Stimulated activated naive CD8-positive, alpha-beta T cell treated with anti-CD3 and anti-CD28 coated beads, Interleukin-15, amount 100 ng/mL, for 72 hours (primary cell): ENCODE results near the gene SKI.
A peak's percentile ranks its signal among the peaks of the same experiment; 100 is the strongest.
"Not testable (repeated sequence)": the region's sequence is repeated elsewhere in the genome, so short reads cannot be mapped to it uniquely, and the experiment has no call there.

Experiments
- ATAC-seq: fragments of 150-1000 bp; cut with Tn5 transposase; 2 replicates; pipeline ENCODE4 v1.10.0; 2021; ENCODE audit warnings: mild to moderate bottlenecking, moderate library complexity
- DNase-seq, 2 donors: peaks; one replicate each; pipeline ENCODE4 v3.0.0; 2021 to 2022
- H3K27ac Mint-ChIP-seq, 2 donors: one replicate each; pipeline ENCODE4 v1.8.0; 2022; ENCODE audit warnings: mild to moderate bottlenecking in 2 of 2, mixed read lengths in 2 of 2, moderate library complexity in 2 of 2
- H3K27me3 Mint-ChIP-seq: one replicate; pipeline ENCODE4 v1.8.0; 2022; ENCODE audit warnings: mixed read lengths
- H3K4me1 Mint-ChIP-seq: one replicate; pipeline ENCODE4 v1.8.0; 2022; ENCODE audit warnings: mild to moderate bottlenecking, mixed read lengths
- H3K4me3 Mint-ChIP-seq, 2 donors: one replicate each; pipeline ENCODE4 v1.8.0; 2022; ENCODE audit warnings: mild to moderate bottlenecking in 2 of 2, mixed read lengths in 2 of 2, moderate library complexity in 1 of 2
- H3K9me3 Mint-ChIP-seq, 2 donors: one replicate each; pipeline ENCODE4 v1.8.0; 2022; ENCODE audit warnings: mixed read lengths in 2 of 2

SKI gene

DNA sequence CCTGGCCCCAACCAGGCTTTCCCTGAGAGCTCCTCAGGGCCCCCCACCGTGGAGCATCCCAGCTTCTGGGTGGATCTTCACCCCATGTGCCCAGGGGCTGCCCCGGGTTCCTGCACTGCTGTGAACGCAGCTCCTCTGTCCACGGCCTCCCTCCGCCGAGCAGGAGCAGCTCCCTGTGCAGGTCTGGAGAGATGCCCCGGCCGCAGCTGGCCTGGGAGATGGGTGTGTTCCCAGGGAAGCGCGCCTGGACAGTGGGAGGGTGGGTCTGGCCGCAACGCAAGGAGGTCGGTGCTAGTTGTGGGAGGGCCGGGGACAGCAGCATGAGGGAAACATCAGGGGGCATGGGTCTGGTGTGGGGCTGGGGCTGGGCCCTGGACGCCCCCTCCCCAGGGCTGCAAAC is 91.9 kb downstream of the SKI start:
- no peaks in the 10 kb centered on the region for H3K9me3 Mint-ChIP-seq
- no peak for DNase-seq

DNA sequence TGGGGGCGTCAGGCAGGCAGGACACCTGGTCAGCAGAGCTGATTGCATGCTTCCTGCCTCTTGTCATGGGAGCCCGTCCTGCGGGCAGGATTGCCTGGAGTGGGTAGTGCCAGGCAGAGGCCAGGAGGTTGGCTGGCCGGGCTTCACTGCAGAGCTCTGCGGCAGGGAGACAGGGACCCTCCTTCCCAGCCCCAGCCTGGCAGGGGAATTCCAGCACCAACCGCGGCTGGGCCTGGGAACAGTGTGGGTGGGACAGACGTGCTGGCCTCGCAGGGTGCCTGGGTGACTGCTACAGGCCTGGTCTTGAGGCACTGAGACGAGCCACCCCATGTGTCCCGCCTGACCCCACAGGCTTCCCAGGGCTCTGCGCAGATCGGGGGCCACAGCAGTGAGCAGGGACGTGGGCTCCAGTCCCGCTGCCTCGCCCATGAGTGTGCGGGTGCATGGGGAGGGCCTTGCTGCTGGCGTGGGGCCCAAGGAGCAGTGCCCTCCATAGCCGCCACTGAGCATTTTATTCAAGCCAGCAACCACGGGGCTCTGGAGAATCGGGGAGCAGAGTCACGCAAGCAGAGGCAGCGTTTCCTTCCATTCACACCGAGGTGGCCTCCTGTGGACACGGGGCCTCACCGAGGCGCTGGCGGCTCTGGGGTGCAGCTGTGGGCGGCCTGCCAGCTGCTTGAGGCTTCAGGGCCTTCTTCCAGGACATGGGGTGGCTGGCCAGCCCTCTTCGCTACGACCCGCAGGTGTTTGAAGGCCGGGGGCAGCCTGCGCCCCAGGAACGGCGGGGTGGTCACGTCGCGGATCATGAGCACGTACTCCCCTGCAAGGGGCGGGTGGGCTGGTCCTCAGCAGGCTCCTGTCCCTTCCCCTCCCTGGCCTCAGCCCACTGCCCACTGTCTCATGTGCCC is 92.9 kb downstream of the SKI start:
- H3K27ac Mint-ChIP-seq, result no peak overlapping the region
- no peak for DNase-seq

More for the DNA sequence above, 91.9 kb downstream of the SKI start:
- H3K4me3 Mint-ChIP-seq, result no peak overlapping the region
- peaks cover 55% of the 10 kb centered on the region for H3K4me1 Mint-ChIP-seq
- H3K27me3 Mint-ChIP-seq, result peaks cover 4% of the 10 kb centered on the region
- ATAC-seq, result no peak
- no peak overlapping the region for H3K27ac Mint-ChIP-seq

DNA sequence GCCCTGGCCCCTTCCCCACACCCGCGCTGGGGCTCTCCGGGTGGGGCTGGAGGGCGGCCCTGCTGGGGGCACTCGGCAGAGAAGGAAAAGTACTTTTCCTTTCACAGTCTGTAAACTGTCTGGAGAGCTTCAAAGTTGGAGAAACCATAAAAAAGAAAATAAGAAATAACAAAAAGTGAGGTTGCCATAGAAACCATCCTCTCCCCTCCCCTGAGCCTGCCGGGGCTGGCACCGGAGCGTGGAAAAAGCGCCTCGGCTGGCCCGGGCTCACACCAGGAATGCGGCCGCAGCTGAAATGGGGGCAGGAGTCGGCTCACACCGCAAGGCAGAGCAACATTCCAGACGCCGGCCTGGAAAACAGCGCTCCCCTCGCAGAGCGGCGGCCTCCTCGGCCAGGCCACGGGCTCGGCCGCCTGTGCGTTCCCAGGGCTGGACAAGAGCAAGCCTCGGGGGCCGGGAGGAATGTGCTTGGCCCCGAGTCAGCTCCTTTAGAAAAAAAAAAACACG is 94.0 kb downstream of the SKI start:
- Mint-ChIP-seq H3K4me3 (no peak overlapping the region), H3K4me1 (peaks cover 41% of the 10 kb centered on the region), H3K27me3 (peaks cover 13% of the 10 kb centered on the region), H3K27ac (no peak overlapping the region), H3K9me3 (no peaks in the 10 kb centered on the region)
- no peak for ATAC-seq
- DNase-seq, result no peak

More for the DNA sequence above, 92.9 kb downstream of the SKI start:
- peaks cover 9% of the 10 kb centered on the region for H3K27me3 Mint-ChIP-seq
- H3K4me1 Mint-ChIP-seq, result peaks cover 52% of the 10 kb centered on the region
- no peak overlapping the region for H3K4me3 Mint-ChIP-seq
- no peaks in the 10 kb centered on the region for H3K9me3 Mint-ChIP-seq
- ATAC-seq, result no peak

DNA sequence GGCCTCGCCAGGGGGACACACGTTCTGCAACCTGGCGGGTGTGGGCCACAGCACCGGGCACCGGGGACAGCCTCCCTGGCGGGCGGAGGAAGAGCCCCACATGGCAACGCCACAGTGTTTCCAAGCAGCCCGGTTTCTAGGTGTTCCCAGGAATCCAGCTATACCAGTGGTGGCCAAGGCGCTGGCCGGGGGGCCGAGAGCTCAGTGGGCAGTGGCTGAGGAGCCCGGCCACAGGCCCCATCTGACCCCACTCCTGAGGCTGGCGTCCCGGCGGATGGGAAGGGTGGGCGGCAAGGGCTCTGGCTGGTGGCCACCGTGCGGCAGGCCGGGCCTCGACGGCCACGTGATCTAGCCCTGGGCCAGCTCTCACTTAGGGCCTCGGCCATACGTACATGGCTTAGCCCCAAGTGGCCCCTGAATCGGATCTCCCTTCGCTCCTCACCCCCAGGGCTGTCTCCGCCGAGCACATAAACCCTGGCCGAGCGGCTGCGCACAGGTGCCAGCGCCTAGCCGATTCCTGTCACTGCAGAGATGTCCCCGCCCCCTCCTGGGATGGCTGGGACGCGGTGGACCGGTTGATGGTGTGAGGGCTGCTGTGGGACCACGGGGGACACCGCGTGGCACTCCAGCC is 94.6 kb downstream of the SKI start:
- DNase-seq, result no peak
- Mint-ChIP-seq H3K4me3 (no peak overlapping the region), H3K4me1 (peaks cover 38% of the 10 kb centered on the region), H3K27me3 (peaks cover 18% of the 10 kb centered on the region), H3K27ac (no peak overlapping the region), H3K9me3 (no peaks in the 10 kb centered on the region)
- no peak for ATAC-seq

DNA sequence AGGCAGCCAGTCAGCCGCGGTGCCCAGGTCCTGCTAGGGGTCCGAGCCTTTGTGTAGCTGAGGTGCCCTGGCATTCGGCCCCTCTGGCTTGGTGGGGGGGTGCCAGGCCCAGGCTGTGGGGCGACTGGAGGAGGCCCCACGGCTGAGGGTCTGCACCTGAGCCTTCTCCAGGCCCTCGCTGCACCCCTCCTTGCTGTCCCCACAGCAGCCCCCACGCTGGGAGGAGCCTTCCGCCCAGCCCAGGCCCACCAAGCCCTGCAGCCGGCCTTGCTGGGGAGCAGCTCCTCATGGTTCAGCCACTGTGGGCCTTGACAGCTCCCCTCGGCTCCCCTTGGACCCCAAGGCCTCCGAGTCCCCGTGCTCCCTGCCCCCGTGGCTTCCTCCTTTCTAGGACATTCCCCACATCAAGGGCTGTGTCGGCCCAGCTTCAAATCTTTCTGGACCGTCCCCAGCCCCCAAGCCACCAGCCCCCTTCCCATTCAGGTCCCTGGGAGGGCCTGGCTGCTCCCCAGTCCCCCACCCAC is 95.4 kb downstream of the SKI start:
- DNase-seq (no peak), ATAC-seq (no peak)
- no peak overlapping the region for H3K27ac Mint-ChIP-seq
- H3K27me3 Mint-ChIP-seq, result peaks cover 18% of the 10 kb centered on the region
- no peaks in the 10 kb centered on the region for H3K9me3 Mint-ChIP-seq
- peaks cover 32% of the 10 kb centered on the region for H3K4me1 Mint-ChIP-seq
- H3K4me3 Mint-ChIP-seq, result no peak overlapping the region

DNA sequence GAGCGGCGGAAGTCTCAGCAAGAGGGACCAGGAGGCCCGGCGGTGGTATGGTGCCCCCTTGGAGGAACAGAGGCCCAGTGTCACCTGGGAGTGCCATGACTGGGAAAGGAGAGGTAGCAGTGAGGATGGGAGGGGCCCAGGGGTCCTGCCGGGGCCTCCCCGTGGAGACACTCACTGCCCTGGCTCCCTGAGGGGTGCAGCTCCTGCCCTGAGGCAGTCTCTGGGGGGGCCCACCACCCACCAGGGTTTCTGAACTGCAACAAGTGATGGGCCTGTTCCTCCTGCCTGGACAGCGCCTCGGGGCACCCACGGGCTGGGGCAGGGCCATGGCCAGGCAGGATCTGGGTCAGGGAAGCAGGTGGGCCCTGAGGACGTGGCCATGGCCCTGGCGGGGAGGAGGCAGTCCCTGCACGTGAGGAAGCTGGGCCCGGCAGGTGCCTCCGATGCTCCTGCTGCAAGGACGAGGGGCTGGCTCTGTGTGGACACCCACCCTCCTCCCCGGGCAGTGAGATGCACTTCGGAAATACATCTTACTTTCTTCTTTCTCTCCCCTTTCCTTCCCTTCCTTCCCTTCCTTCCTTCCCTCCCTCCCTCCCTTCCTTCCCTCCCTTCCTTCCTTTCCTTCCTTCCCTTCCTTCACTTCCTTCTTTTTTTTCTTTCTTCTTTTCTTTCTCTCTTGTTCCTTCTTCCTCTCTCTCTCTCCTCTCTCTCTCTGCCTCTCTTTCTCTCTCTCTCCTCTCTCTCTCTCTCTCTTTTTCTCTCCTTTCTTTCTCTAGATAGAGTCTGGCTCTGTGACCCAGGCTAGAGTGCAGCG is 96.6 kb downstream of the SKI start:
- peaks cover 18% of the 10 kb centered on the region for H3K27me3 Mint-ChIP-seq
- H3K4me3 Mint-ChIP-seq, result no peak overlapping the region
- H3K4me1 Mint-ChIP-seq, result peaks cover 23% of the 10 kb centered on the region
- DNase-seq (peak; percentile 46 to 51), ATAC-seq (peak; percentile 55)
- no peaks in the 10 kb centered on the region for H3K9me3 Mint-ChIP-seq
- H3K27ac Mint-ChIP-seq, result no peak overlapping the region

DNA sequence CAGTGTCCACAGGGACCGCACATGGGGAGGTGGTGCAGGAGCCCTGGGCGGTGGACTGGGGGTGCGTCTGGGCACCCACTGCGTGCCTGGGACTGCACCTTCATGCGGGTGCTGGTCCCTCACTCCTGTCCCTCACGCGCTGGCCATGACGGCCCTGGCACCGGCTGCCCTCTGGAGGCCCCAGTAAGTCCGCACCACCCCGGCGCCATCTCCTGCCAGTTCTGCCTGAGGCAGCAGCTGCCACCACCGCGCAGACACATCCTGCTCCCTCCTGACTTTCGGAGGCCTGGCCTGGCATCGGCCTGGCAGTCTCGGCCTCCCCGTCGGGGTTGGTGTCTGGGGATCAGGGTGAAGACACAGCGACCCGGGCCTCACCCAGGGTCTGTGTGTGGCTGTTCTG is 98.4 kb downstream of the SKI start:
- DNase-seq (no peak), ATAC-seq (no peak)
- no peak overlapping the region for H3K4me3 Mint-ChIP-seq
- H3K27ac Mint-ChIP-seq, result no peak overlapping the region
- H3K4me1 Mint-ChIP-seq, result peaks cover 14% of the 10 kb centered on the region
- H3K9me3 Mint-ChIP-seq, result no peaks in the 10 kb centered on the region
- H3K27me3 Mint-ChIP-seq, result peaks cover 18% of the 10 kb centered on the region

DNA sequence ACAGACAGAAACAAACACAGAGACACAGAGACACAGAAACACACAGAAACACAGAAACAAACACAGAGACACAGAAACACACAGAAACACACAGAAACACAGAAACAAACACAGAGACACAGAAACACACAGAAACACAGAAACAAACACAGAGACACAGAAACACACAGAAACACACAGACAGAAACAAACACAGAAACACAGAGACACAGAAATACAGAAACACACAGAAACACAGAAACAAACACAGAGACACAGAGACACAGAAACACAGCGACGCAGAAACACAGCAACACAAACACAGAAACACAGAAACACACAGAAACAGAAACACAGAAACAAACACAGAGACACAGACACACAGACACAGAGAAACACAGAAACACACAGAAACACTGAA is 99.0 kb downstream of the SKI start:
- H3K4me1 Mint-ChIP-seq, DNase-seq, ATAC-seq, H3K4me3 Mint-ChIP-seq, H3K9me3 Mint-ChIP-seq: not testable (repeated sequence)
- peaks cover 18% of the 10 kb centered on the region for H3K27me3 Mint-ChIP-seq
- H3K27ac Mint-ChIP-seq, result peak overlapping the region; percentile 15 to 21

DNA sequence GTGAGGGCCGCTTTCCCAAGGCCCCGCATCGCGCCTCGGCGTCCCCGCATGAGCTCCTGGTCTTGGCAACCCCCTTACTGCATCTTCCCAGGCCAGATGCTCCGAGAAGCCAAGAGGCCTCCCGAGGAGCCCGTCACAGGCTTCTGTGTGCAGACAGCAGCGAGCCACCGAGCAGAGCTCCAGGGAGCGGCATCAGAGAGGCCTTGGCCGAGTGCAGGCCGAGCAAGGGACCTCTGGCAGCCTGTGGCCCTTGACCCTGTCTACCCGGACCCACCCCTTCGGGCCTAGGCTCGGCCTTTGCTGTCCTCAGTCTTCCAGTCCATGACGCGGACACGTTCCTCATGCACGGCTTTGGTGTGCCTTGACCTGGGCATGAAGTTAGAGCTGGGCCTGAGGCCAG is 99.7 kb downstream of the SKI start:
- H3K4me1 Mint-ChIP-seq, result peaks cover 6% of the 10 kb centered on the region
- H3K27me3 Mint-ChIP-seq, result peaks cover 18% of the 10 kb centered on the region
- no peaks in the 10 kb centered on the region for H3K9me3 Mint-ChIP-seq
- no peak overlapping the region for H3K4me3 Mint-ChIP-seq
- DNase-seq (no peak), ATAC-seq (no peak)
- no peak overlapping the region for H3K27ac Mint-ChIP-seq

DNA sequence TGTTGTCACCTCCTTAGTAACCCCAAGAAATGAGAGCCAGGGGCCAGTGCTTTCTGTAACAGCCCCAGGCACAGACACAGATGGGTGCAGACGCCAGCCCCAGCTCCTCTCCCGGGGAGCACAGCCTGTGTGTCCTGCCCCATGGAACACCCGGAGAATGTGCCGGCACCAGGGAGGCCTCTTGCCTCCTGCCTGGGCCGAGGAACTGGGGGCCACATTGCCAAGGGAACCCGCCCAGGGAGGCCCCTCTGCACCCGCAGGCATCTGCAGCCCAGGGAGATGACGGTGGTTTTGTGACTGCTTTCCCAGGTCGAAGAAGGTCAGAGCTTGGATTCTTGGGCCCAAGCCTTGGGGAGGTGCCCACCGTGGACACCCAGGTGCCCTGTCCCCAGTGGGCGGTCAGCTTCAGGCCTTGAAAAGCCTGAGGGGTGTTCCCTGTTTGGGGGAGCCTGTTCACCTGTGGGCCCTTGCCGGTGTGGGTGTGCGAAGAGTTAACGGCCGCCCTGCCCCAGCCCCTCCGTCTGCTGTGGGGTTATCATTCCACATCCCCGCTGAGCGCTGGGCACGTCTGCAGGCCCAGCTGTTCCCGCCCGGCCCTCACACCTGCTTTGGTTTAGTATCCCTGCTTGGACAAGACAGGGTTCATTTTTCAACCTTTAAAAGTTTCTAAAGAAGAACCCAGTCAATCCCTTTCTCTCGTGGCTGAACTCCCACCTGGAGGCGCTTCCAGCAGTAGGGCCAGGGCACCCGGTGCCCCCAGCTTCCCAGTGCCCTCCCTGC is 100.7 kb downstream of the SKI start:
- peaks cover 6% of the 10 kb centered on the region for H3K4me1 Mint-ChIP-seq
- H3K27me3 Mint-ChIP-seq, result peaks cover 18% of the 10 kb centered on the region
- H3K4me3 Mint-ChIP-seq, result no peak overlapping the region
- H3K9me3 Mint-ChIP-seq, result no peaks in the 10 kb centered on the region
- DNase-seq (no peak), ATAC-seq (no peak)
- H3K27ac Mint-ChIP-seq, result no peak overlapping the region

DNA sequence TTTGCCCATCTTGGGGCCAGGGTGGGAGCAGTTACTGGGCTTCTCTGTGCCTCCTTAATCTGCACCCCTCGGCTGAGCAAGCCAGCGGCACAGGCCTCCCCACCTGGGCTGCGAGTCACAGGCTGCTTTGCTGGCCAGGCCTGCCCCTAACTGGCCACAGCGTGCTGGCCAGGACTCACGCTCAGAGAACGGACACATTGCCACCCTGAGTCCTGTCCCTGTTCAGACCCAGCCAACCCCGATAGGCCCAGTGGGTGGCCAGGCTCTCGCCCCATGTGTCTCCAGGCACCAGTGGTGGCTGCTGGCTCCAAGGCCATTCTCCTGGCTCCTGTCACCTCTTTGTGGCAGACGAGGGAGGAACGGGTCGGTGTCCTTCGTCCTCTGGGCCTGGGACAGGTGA is 101.9 kb downstream of the SKI start:
- Mint-ChIP-seq H3K27me3 (peaks cover 14% of the 10 kb centered on the region), H3K9me3 (no peaks in the 10 kb centered on the region), H3K4me3 (no peak overlapping the region), H3K4me1 (peaks cover 4% of the 10 kb centered on the region), H3K27ac (no peak overlapping the region)
- DNase-seq (no peak), ATAC-seq (no peak)

DNA sequence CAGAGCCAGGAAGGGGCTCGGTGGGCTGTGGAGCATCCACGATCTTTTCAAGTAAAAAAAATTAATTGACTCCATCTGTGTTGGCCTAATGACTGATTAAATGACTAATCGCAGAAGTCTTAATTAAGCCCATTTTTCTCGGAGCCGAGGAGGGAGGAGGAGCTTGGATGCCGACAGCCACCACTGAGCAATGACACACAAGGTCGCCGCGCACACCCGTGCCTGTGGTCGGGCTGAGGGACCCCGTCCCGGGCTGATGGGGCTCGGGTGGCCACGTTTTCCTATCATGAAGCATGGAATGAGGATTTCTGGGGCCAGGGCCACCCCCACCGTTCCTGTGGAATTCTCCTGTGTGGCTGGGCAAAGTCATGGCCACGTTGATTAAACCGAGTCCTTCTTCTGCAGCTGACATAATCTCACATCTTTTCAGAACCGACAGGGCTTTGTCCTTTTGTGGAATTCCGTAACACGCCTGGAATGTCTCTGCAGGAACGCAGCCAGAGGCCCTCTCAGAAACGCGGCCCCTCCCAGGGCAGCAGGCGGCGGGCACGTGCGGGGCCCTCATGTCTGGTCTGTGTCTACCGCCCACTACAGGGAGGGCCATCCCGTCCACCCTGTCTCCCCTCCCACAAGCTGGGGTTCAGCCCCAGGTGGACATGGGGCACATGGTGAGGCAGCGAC is 102.5 kb downstream of the SKI start:
- Mint-ChIP-seq H3K4me1 (no peaks in the 10 kb centered on the region), H3K9me3 (no peaks in the 10 kb centered on the region), H3K27ac (peak overlapping the region in 1 of 2 donors; percentile 30), H3K27me3 (peaks cover 9% of the 10 kb centered on the region), H3K4me3 (no peak overlapping the region)
- ATAC-seq (no peak), DNase-seq (no peak)

DNA sequence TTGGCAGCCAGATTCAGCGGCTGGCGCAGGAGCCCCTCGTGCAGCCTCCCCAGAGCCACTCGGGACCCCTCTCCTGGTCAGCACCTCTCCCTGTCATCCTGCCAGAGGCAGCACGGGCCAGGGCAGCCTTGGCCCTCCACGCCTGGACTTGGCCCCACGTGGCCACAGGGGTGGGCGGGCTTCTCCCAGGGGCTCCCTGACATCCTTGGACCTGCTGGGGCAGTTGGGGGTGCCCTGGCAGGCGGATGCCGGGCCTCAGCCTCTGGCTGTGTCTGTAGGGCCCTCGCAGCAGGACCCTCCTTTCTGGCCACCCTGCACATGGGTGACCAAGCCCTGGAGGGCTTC is 103.1 kb downstream of the SKI start:
- H3K27ac Mint-ChIP-seq, result no peak overlapping the region
- ATAC-seq (no peak), DNase-seq (no peak)
- H3K4me3 Mint-ChIP-seq, result no peak overlapping the region
- H3K27me3 Mint-ChIP-seq, result peaks cover 9% of the 10 kb centered on the region
- H3K4me1 Mint-ChIP-seq, result no peaks in the 10 kb centered on the region
- H3K9me3 Mint-ChIP-seq, result no peaks in the 10 kb centered on the region

DNA sequence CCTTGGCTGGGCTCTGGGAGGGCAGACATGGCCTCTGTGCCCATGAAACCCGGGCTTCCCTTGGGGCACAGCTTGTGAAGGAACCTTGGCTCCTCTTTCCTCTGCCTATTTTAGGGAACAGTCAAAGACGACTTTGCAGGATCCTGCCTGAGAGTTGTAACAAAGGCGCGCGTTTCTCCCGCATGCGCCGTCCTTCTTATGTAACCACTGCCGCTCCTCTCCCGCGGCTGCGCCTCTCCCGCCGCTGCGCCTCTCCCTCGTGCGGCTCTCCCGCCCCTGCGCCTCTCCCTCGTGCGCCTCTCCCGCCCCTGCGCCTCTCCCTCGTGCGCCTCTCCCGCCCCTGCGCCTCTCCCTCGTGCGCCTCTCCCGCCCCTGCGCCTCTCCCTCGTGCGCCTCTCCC is 103.5 kb downstream of the SKI start:
- not testable (repeated sequence) for H3K9me3 Mint-ChIP-seq, H3K4me1 Mint-ChIP-seq, DNase-seq, H3K27ac Mint-ChIP-seq, ATAC-seq, H3K27me3 Mint-ChIP-seq, H3K4me3 Mint-ChIP-seq
